Nephron (organoid): Measurements from ENCODE around the gene ZSWIM9.

Experiments used
- H3K27ac Mint-ChIP-seq, 3 experiments: 2 replicates each; pipeline ENCODE4 v1.8.0; 2020; ENCODE audit warnings: mixed read lengths in 3 of 3, mild to moderate bottlenecking in 2 of 3, moderate library complexity in 1 of 3
- H3K27me3 Mint-ChIP-seq: 2 replicates; pipeline ENCODE4 v1.8.0; 2021; ENCODE audit warnings: low read depth, mild to moderate bottlenecking, moderate library complexity, mixed read lengths
- H3K36me3 Mint-ChIP-seq: 2 replicates; pipeline ENCODE4 v1.8.0; 2020; ENCODE audit warnings: low read depth, mixed read lengths
- H3K4me1 Mint-ChIP-seq: 2 replicates; pipeline ENCODE4 v1.8.0; 2020; ENCODE audit warnings: mixed read lengths
- H3K4me3 Mint-ChIP-seq, 3 experiments: 2 replicates each; pipeline ENCODE4 v1.8.0; 2020; ENCODE audit warnings: mild to moderate bottlenecking in 3 of 3, mixed read lengths in 3 of 3, moderate library complexity in 2 of 3
- H3K9me3 Mint-ChIP-seq: 2 replicates; pipeline ENCODE4 v1.8.0; 2020; ENCODE audit warnings: mixed read lengths
- TF ChIP-seq, protein P1 (sequence below), 3 experiments: fragments of 200-600 bp; sonication (generic); IDR thresholded peaks; one replicate each; pipeline ENCODE4 v1.5.0; 2021; ENCODE audit warnings: antibody characterized with exemption in 3 of 3; ENCODE audit not compliant: unreplicated experiment in 3 of 3

The ZSWIM9 gene

DNA sequence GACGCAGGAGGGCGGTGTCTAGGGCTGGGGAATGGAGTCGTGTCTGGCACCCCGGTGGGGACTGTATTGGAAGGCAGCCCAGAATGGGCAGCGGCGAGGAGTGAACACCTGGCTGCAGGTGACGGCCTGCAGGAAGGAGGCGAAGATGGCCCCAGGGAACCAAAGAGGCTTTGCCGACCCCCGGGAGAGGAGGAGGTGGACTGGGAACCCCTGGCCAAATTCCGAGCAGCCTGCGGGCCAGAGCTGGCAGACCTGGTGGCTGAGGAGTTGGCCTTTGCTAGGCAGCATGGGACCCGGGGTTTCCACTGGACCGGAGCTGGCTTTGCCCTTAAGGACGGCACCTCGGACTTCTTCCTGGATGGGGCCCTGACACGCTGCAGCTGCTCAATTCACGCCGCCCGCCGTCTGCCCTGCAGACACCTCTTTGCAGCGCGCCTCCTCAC, 25.9 kb downstream of the ZSWIM9 start:
- Mint-ChIP-seq H3K36me3 (peaks cover 12% of the 10 kb centered on the region), H3K27ac (peak overlapping the region in 1 of 3 experiments; percentile 73)
- TF ChIP-seq, protein P1, sequence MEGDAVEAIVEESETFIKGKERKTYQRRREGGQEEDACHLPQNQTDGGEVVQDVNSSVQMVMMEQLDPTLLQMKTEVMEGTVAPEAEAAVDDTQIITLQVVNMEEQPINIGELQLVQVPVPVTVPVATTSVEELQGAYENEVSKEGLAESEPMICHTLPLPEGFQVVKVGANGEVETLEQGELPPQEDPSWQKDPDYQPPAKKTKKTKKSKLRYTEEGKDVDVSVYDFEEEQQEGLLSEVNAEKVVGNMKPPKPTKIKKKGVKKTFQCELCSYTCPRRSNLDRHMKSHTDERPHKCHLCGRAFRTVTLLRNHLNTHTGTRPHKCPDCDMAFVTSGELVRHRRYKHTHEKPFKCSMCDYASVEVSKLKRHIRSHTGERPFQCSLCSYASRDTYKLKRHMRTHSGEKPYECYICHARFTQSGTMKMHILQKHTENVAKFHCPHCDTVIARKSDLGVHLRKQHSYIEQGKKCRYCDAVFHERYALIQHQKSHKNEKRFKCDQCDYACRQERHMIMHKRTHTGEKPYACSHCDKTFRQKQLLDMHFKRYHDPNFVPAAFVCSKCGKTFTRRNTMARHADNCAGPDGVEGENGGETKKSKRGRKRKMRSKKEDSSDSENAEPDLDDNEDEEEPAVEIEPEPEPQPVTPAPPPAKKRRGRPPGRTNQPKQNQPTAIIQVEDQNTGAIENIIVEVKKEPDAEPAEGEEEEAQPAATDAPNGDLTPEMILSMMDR (IDR thresholded peaks at IDR 0.05; ENCODE audit: unreplicated experiment in 3 of 3), result no peak

DNA sequence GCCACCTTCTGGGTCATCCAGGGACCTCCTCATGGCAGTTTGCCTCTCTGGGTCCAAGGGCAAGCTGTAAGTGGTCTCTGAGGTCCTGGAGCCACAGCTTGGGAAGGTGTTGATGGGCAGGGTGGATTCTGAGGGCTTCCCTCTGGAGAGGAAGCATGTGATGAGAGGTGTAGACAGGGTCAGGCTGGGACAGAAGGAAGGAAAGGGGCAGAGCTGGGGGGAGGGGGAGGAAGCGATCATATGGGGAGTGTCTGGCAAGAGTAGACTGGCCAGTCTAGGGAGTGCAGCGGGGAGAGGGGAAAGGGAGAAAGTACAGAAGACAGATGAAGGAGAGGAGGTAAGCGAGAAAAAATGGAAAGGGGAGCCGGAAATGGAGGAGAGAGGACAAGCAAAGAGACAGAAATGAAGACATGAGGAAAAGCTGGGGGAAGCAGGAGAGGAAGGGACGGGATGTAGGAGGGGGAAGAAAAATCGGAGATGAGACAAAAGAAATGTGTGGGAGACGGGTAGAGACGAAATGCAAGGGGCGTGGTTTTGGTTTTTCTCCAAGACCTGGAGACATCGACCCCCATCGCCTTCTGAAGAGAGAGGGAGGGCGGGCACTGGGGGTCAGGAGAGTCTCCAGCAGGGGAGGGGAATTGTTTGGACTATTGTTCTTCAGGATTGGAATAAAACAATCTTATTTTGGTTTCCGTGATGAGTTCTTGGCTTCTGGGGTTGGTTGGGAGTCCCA, 26.6 kb downstream of the ZSWIM9 start:
- Mint-ChIP-seq H3K9me3 (no peaks in the 10 kb centered on the region), H3K27ac (peak overlapping the region; percentile 57 to 73 (median 59)), H3K4me1 (peaks cover 7% of the 10 kb centered on the region), H3K36me3 (peaks cover 7% of the 10 kb centered on the region), H3K27me3 (peaks cover 4% of the 10 kb centered on the region), H3K4me3 (peak overlapping the region in 1 of 3 experiments; percentile 24)
- TF ChIP-seq, protein P1 (IDR thresholded peaks at IDR 0.05; ENCODE audit: unreplicated experiment in 3 of 3), result no peak

More for the DNA sequence above, 25.9 kb downstream of the ZSWIM9 start:
- H3K9me3 Mint-ChIP-seq, result no peaks in the 10 kb centered on the region
- peaks cover 4% of the 10 kb centered on the region for H3K27me3 Mint-ChIP-seq
- no peak overlapping the region for H3K4me3 Mint-ChIP-seq
- H3K4me1 Mint-ChIP-seq, result peaks cover 7% of the 10 kb centered on the region

DNA sequence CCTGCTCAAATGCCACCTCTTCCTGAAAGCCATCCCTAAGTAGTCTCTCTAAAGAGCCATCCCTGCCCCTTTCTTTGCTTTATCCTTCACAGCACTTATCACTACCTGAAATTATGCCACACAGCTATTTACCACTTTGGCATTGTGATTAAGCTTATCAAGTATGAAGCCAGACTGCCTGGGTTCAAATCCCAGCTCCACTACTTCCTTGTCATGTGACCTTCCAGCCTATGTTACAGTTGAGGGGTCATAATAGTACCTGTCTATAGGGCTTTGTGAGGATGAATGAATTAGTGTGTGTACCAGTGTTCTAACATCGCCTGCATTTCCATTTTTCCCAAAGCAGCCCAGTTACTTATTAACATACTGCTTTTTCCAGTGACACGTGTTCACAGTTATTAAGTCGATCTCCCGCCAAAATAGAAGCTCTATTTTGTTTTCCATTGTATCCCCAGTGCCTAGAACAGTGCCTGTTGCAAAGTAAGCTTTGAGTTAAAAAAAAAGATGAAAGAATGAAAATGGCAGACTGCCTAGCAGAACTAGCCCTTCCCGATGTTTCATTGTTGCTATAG, 32.8 kb downstream of the ZSWIM9 start:
- H3K27me3 Mint-ChIP-seq, result no peaks in the 10 kb centered on the region
- TF ChIP-seq, protein P1 (IDR thresholded peaks at IDR 0.05; ENCODE audit: unreplicated experiment in 3 of 3), result no peak
- H3K9me3 Mint-ChIP-seq, result no peaks in the 10 kb centered on the region
- no peak overlapping the region for H3K27ac Mint-ChIP-seq
- H3K4me3 Mint-ChIP-seq, result no peak overlapping the region
- H3K36me3 Mint-ChIP-seq, result no peaks in the 10 kb centered on the region
- no peaks in the 10 kb centered on the region for H3K4me1 Mint-ChIP-seq

DNA sequence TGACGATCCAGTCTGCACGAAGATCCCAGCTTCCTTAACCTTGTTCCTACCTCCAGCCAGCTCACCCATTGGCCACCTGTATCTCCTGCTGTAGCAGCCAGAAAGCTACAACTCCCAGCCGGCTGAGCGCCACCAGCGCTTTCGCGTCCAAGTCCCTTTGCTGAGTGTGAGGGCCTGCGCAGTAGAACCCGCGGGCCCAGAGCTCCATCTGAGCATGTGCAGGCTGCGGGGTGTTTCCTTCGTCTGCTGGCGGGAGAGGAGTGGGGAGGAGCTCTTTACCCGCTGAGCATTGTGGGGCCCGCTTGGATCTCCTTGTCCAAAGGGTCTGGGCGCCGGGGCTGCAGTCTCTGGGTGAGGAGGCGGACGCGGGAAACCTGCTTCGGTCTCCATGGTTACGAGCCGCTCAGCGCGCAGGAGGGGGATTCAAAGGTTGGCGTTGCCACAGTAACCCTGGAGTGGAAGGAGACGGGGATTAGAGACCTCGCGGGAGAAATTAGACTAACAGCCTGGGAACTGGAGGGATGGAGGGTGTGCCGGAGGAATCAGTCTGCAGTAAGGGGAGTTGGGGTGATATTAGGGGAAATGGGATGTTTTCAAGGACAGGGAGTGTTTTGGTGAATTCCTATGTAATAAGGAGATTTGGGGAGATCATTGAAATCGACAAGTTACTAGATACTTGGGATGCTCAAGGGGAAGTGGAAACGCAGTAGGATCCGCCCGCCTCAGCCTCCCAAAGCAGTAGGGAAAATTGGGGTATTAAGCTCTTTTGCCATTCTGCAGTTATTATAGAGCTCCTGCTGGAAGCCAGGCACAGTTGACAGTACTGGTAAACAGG, 33.5 kb downstream of the ZSWIM9 start:
- H3K4me3 Mint-ChIP-seq, result no peak overlapping the region
- no peaks in the 10 kb centered on the region for H3K9me3 Mint-ChIP-seq
- no peaks in the 10 kb centered on the region for H3K36me3 Mint-ChIP-seq
- H3K27ac Mint-ChIP-seq, result no peak overlapping the region
- TF ChIP-seq, protein P1 (IDR thresholded peaks at IDR 0.05; ENCODE audit: unreplicated experiment in 3 of 3), result no peak
- H3K27me3 Mint-ChIP-seq, result no peaks in the 10 kb centered on the region
- H3K4me1 Mint-ChIP-seq, result no peaks in the 10 kb centered on the region

DNA sequence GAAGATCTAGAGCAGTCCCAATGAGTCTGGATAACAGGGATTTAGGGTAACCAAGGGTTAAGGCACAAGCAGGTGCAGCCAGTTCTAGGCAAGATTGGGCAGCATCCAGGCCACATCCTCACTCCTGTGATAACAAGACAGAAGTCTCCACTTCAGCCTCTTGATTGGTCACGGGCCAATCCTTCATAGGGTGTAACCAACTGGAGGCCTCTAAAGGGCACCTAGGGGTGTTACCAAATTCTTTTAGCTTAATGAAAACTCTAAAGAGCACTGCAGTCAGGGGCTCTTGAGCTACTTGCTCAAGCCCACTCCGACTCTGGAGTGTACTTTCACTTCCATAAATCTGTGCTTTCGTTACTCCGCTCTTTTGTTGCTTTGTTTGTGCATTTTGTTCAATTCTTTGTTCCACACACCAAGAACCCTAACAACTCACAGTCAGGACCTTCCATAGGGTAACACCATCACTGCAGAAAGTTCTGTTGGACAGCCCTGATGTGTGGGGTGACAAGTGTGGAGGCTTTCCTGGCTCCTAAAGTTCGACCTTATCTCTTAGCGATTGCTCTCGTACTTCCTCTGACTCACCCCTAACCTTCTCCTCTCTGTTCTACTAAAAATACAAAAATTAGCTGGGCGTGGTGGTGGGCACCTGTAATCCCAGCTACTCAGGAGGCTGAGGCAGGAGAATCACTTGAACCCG, 36.1 kb downstream of the ZSWIM9 start:
- Mint-ChIP-seq H3K36me3 (peaks cover 11% of the 10 kb centered on the region), H3K4me1 (no peaks in the 10 kb centered on the region), H3K27ac (no peak overlapping the region), H3K9me3 (no peaks in the 10 kb centered on the region), H3K27me3 (no peaks in the 10 kb centered on the region), H3K4me3 (peak overlapping the region in 2 of 3 experiments; percentile 31 to 44)
- TF ChIP-seq, protein P1 (IDR thresholded peaks at IDR 0.05; ENCODE audit: unreplicated experiment in 3 of 3), result no peak
